ENCODE measurements around the gene GABBR2.

- TF ChIP-seq POLR2AphosphoS5 (IDR thresholded peaks at IDR 0.05) (no peak), CTCF (IDR thresholded peaks at IDR 0.05) (no peak), POLR2A (IDR thresholded peaks at IDR 0.05) (no peak)
Observed at GRCh38 chr9:98318041-98318790, 390.5 kb downstream of the GABBR2 start.

All from breast epithelium (tissue), 3 donors.